GM18505 (cell line): ENCODE data around the gene WEE1.
"Not testable (repeated sequence)": the region's sequence is repeated elsewhere in the genome, so short reads cannot be mapped to it uniquely, and the experiment has no call there.

Experiments used
- ATAC-seq: cut with Tn5 transposase; IDR thresholded peaks from one replicate; pipeline ENCODE4 v1.9.1; 2021; ENCODE audit not compliant: unreplicated experiment
- POLR2A ChIP-seq: IDR thresholded peaks from 4 replicates; pipeline ENCODE4 v1.6.1; 2011; ENCODE audit warnings: borderline replicate concordance; ENCODE audit not compliant: insufficient read depth, insufficient read length; ENCODE audit errors: extremely low read depth

WEE1 gene

GRCh38 chr11:9613830-9614762, 40.6 kb downstream of the WEE1 start:
- ATAC-seq: peak; percentile 71
- TF ChIP-seq POLR2A: peak; percentile 47

- peak; percentile 46 for ATAC-seq
- peak; percentile 45 for TF ChIP-seq POLR2A
Observed at GRCh38 chr11:9615031-9615451, 41.6 kb downstream of the WEE1 start.

GRCh38 chr11:9616042-9616675, 42.7 kb downstream of the WEE1 start:
- no peak for TF ChIP-seq POLR2A
- no peak for ATAC-seq

- TF ChIP-seq POLR2A: no peak
- ATAC-seq: no peak
Observed at GRCh38 chr11:9616858-9617257, 43.4 kb downstream of the WEE1 start.

- TF ChIP-seq POLR2A: no peak
Observed at GRCh38 chr11:9617940-9618339, 44.5 kb downstream of the WEE1 start.

GRCh38 chr11:9619004-9619403, 45.5 kb downstream of the WEE1 start:
- ATAC-seq: no peak
- TF ChIP-seq POLR2A: no peak

More at GRCh38 chr11:9617940-9618339, 44.5 kb downstream of the WEE1 start:
- ATAC-seq: no peak

- no peak for ATAC-seq
- TF ChIP-seq POLR2A: no peak
Observed at GRCh38 chr11:9619971-9620370, 46.5 kb downstream of the WEE1 start.

GRCh38 chr11:9622353-9622752, 48.9 kb downstream of the WEE1 start:
- not testable (repeated sequence) for ATAC-seq

GRCh38 chr11:9623053-9623452, 49.6 kb downstream of the WEE1 start:
- not testable (repeated sequence) for ATAC-seq

GRCh38 chr11:9624448-9624847, 51.0 kb downstream of the WEE1 start:
- ATAC-seq: no peak
- TF ChIP-seq POLR2A: no peak

- no peak for TF ChIP-seq POLR2A
- ATAC-seq: no peak
Observed at GRCh38 chr11:9625162-9625561, 51.7 kb downstream of the WEE1 start.

- ATAC-seq: no peak
- TF ChIP-seq POLR2A: no peak
Observed at GRCh38 chr11:9625728-9626127, 52.3 kb downstream of the WEE1 start.

- TF ChIP-seq POLR2A: no peak
- ATAC-seq: no peak
Observed at GRCh38 chr11:9626496-9627394, 53.3 kb downstream of the WEE1 start.
